Neutrophil (primary cell): ENCODE data around the gene DPH3.

Experiments used
- H3K27ac ChIP-seq: fragments of 200-600 bp; sonication (generic); 2 replicates; pipeline ENCODE4 v1.5.1; 2016; ENCODE audit warnings: mild to moderate bottlenecking, moderate library complexity
- H3K27me3 ChIP-seq: fragments of 200-600 bp; sonication (generic); 2 replicates; pipeline ENCODE4 v1.6.0; 2016; ENCODE audit warnings: mild to moderate bottlenecking
- H3K36me3 ChIP-seq: fragments of 200-600 bp; sonication (generic); 2 replicates; pipeline ENCODE4 v1.5.1; 2017
- H3K4me1 ChIP-seq, 2 experiments: fragments of 200-600 bp in 1 of 2; sonication (generic) in 1 of 2; 1 replicate in 1 of 2; 2 replicates in 1 of 2; pipeline versions ENCODE4 v1.5.1 to v1.6.1; 2013 to 2016; ENCODE audit warnings: low read depth in 1 of 2, low read length in 1 of 2, mild to moderate bottlenecking in 1 of 2, moderate library complexity in 1 of 2; ENCODE audit not compliant: control insufficient read depth in 1 of 2, insufficient read depth in 1 of 2
- H3K4me3 ChIP-seq, 2 experiments: fragments of 200-600 bp in 1 of 2; sonication (generic) in 1 of 2; 1 replicate in 1 of 2; 2 replicates in 1 of 2; pipeline ENCODE4 v1.5.1; 2013 to 2016; ENCODE audit warnings: low read depth in 1 of 2, low read length in 1 of 2, mild to moderate bottlenecking in 1 of 2, moderate library complexity in 1 of 2
- H3K9me3 ChIP-seq: fragments of 200-600 bp; sonication (generic); 2 replicates; pipeline ENCODE4 v1.5.1; 2016
- TF ChIP-seq, protein P1 (sequence below): fragments of 200-600 bp; sonication (generic); IDR thresholded peaks from 2 replicates; pipeline ENCODE4 v1.5.1; 2016; ENCODE audit warnings: antibody characterized with exemption

The DPH3 gene

DNA sequence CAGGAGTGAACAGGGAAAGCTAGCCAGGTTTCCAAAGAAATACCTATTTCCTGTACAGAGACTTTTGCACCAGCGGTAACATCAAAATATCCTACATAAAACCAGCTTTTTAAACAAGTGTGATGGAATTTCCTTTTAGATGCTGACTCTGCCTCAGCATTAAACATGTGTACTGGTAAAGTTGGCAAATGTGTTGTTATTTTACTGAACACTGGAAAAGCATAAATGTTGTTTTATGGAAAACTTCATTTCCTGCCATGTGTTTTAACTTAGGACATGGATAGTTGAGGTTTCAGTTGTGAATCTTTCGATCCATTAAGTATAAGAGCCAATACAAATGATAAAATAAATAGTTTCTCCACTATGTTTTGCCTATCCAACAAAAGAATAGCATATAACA is 15.9 kb upstream of the DPH3 start:
- H3K36me3 ChIP-seq: peaks cover 4% of the 10 kb centered on the region
- TF ChIP-seq, protein P1, sequence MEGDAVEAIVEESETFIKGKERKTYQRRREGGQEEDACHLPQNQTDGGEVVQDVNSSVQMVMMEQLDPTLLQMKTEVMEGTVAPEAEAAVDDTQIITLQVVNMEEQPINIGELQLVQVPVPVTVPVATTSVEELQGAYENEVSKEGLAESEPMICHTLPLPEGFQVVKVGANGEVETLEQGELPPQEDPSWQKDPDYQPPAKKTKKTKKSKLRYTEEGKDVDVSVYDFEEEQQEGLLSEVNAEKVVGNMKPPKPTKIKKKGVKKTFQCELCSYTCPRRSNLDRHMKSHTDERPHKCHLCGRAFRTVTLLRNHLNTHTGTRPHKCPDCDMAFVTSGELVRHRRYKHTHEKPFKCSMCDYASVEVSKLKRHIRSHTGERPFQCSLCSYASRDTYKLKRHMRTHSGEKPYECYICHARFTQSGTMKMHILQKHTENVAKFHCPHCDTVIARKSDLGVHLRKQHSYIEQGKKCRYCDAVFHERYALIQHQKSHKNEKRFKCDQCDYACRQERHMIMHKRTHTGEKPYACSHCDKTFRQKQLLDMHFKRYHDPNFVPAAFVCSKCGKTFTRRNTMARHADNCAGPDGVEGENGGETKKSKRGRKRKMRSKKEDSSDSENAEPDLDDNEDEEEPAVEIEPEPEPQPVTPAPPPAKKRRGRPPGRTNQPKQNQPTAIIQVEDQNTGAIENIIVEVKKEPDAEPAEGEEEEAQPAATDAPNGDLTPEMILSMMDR: no peak

DNA sequence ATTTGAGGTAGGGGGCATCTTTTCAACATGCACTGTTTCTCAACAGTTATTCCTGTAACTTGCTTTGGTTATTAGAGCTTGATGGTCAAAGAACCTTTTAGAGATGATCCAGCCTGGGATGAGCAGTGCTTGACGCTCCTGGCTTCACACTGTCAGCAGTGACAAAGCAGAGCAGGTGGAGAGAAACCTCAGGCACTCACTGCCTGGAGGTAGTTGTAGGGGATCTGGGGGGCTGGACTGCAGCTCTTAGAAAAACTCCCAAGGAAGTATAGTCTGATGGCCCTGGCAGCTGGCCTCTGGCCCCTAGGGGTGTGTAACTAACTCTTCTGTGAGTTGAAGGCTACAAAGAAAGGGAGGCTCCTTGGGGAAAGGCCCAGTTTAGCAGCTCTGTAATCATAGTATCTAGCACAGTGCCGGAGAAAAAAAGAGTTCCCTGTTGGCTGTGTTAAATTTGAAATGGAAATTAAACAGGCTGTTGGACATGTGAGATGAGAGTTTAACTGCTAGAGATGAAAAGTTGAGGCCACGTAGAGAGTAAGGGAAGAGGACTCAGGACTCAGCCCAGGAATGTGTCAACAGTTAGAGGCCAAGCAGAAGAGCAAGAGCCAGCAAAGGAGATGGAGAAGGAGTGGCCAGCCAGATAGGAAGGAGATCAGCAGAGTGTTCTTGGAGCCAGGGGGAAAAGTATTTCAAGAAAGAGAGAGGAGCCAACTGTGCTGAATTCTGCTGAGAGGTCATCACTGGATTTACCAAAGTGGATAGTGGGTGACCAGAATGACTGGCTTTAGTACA is 14.5 kb upstream of the DPH3 start:
- TF ChIP-seq, protein P1: no peak
- no peaks in the 10 kb centered on the region for H3K9me3 ChIP-seq
- H3K27ac ChIP-seq: no peak overlapping the region

More for the DNA sequence above, 15.9 kb upstream of the DPH3 start:
- Histone ChIP-seq H3K27ac (no peak overlapping the region), H3K9me3 (no peaks in the 10 kb centered on the region), H3K4me3 (no peak overlapping the region), H3K4me1 (no peaks in the 10 kb centered on the region), H3K27me3 (no peaks in the 10 kb centered on the region)

DNA sequence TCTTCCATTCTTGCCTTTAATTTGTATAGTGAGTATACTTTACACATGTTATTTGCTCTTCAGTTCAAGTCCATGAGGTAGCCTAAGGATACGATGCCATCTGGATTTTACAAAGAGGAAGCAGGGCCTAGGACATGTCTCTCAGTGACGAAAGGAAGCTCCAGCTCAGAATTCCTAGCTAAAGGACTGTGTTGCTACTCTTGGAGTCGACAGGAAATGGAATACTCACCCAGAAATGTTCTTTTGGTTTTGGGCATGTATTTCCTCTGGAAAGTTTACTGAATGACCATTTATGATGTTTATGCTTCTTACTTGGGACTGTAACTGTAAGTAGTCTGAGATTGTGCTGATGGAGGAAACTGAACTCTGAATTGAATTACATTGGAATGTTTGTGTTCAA is 12.7 kb upstream of the DPH3 start:
- TF ChIP-seq, protein P1: no peak
- peaks cover 4% of the 10 kb centered on the region for H3K36me3 ChIP-seq

More for the DNA sequence above, 14.5 kb upstream of the DPH3 start:
- Histone ChIP-seq H3K4me1 (no peaks in the 10 kb centered on the region), H3K36me3 (peaks cover 4% of the 10 kb centered on the region), H3K4me3 (no peak overlapping the region), H3K27me3 (no peaks in the 10 kb centered on the region)

DNA sequence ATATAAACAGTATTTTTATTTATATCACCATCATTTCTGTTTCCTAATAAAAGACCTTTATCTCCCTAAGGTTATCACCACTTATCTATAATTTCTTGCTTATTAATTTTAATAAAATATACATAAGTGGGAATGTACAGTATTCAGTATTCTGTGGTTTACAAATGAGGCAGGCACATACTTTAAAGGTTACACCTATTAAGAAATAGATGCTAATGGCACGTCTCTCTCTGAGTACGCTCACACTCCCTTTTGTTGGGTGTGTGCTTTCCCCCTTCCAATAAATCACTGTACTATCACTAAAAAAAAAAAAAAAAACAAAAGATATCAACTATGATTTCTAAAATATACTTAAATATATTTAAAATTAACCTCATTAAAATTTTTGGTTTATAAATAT is 9.1 kb upstream of the DPH3 start:
- TF ChIP-seq, protein P1: no peak
- Histone ChIP-seq H3K4me1 (no peaks in the 10 kb centered on the region), H3K9me3 (no peaks in the 10 kb centered on the region)

More for the DNA sequence above, 12.7 kb upstream of the DPH3 start:
- H3K4me1 ChIP-seq: no peaks in the 10 kb centered on the region
- H3K4me3 ChIP-seq: no peak overlapping the region
- no peaks in the 10 kb centered on the region for H3K27me3 ChIP-seq
- no peak overlapping the region for H3K27ac ChIP-seq
- no peaks in the 10 kb centered on the region for H3K9me3 ChIP-seq

DNA sequence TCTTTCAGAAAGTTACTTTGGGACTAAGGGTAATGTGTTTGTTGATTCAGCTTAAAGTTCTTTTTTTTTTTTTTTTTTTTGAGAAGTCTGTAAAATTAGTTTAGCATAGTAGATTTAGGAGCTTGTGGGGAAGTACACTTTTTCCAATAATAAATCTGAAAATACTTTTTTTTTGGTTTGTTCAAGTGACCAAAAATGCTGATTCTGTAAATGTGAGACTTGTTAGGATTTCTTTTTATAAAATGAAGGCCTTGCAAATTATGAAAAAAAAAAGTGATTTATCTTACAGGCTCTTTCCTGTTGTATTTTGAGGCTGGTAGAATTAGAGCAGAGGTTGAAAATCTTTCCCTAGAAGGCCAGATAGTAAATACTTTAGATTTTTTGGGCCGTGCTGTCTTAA is 7.8 kb upstream of the DPH3 start:
- H3K27ac ChIP-seq: no peak overlapping the region
- TF ChIP-seq, protein P1: no peak
- no peaks in the 10 kb centered on the region for H3K4me1 ChIP-seq
- H3K36me3 ChIP-seq: peaks cover 11% of the 10 kb centered on the region
- no peak overlapping the region for H3K4me3 ChIP-seq
- H3K27me3 ChIP-seq: no peaks in the 10 kb centered on the region
- no peaks in the 10 kb centered on the region for H3K9me3 ChIP-seq

More for the DNA sequence above, 9.1 kb upstream of the DPH3 start:
- Histone ChIP-seq H3K36me3 (peaks cover 13% of the 10 kb centered on the region), H3K27me3 (no peaks in the 10 kb centered on the region), H3K27ac (no peak overlapping the region), H3K4me3 (no peak overlapping the region)
